Subcutaneous adipose tissue (tissue), 4 donors: ENCODE results near the gene PFN2. TPM values are rescaled to one million over a fixed set of nuclear protein-coding genes. Genes with fewer than 3 reads are reported as not detected.

Source experiments
- total RNA-seq, 4 donors: library from RNA; depleted of rRNA; stranded (reverse); fragments of >200 nt; gene quantifications; one replicate each; pipeline ENCODE4 v1.1.0, GENCODE V29; 2016
- TF ChIP-seq, protein P1 (sequence below): fragments of 450-650 bp; IDR thresholded peaks from one replicate; pipeline ENCODE4 v1.5.1; 2016; ENCODE audit warnings: low read depth, mild to moderate bottlenecking, control low read depth, antibody characterized with exemption, moderate library complexity

Gene PFN2
- total RNA-seq, 4 donors from 2014 or later = 23.7 to 40.8 (median 30.6) TPM

DNA sequence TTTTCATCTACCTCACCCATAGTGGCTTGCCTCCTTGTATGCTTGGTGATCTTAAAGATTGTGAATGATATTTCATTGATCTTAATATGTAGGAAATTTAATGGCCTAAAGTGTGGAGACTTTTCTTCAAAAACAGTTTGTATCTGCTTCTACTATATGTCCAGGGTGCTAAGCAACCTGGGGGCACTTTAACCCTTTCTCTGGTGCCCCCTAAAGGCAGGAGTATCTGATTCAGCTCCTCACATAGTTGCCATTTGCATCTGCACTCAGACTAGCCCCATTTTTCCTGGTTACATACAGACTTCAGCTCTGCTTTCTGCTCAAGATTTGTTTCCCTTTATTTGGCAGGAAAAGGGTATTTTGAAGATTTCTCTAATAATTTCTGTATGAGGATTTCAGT lies 5.2 kb upstream of the PFN2 start:
- TF ChIP-seq, protein P1, sequence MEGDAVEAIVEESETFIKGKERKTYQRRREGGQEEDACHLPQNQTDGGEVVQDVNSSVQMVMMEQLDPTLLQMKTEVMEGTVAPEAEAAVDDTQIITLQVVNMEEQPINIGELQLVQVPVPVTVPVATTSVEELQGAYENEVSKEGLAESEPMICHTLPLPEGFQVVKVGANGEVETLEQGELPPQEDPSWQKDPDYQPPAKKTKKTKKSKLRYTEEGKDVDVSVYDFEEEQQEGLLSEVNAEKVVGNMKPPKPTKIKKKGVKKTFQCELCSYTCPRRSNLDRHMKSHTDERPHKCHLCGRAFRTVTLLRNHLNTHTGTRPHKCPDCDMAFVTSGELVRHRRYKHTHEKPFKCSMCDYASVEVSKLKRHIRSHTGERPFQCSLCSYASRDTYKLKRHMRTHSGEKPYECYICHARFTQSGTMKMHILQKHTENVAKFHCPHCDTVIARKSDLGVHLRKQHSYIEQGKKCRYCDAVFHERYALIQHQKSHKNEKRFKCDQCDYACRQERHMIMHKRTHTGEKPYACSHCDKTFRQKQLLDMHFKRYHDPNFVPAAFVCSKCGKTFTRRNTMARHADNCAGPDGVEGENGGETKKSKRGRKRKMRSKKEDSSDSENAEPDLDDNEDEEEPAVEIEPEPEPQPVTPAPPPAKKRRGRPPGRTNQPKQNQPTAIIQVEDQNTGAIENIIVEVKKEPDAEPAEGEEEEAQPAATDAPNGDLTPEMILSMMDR = no peak

DNA sequence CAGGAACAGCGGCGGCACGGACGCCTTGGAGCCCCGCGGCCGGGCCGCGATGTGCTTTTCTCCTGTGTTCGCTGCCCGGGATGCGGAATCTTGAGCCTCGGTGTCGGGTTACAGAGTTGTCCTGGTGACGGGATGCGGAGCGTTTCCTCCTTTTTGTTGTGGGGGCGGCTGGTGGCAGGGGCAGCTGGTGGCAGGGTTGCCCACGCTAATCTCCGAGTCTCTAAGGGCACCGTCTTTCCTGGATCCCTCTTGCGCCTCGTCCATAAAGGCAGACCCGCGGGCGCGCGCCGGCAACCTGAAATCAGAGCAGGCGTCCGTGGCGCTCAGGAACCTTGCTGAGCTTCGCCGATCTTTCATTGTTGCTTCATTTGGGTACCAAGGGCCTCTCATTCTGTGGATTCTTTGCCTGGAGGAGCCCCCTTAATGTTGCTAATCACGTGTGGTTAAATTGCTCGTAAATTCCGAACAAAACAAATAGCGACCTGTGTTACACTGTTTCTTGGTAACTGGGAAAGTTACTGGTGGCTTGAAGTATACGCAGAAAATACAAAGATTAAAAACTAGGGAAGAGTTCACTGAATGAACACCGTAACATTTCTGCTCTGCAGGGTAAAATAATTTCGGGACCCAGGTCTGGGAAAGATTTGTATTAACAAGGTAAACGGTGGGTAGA lies 844 bp upstream of the PFN2 start:
- TF ChIP-seq, protein P1 = no peak

DNA sequence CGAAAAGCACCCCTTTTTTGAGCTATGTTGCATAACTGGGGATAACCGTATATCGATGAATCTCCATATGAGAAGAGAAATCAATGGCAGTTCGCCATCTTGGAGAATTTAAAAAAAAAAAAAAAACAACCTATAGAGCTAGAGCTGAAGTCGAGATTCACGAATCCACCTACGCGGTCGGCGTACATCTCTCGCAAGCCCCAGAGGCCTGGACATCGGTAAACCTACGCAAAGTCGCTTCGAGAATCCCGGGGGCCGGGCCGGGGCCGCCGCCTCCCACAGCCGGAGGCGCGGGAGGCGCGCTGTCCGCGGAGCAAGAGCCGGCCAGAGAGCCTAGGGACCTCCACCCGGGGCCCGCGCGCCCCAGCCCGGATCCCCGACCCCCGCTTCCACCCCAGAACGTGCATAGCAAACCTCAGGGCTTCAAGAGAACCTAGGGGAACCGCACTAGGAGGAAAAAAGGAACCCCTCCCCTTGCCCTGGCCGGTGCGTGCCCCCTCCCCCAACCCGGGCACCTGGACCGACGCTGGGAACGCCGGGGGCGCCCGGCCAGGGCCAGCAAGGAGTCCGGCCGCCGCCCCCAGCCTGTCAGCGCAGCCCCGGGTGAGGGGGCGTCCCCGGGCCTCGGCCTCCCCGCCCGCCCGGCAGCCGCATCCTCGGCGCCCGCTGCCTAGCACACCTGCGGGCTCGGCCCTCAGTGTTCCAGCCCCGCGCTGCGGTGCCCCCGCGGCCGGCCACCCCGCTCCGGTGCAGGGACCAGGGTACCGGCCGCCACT lies 567 bp downstream of the PFN2 start:
- TF ChIP-seq, protein P1 = no peak

DNA sequence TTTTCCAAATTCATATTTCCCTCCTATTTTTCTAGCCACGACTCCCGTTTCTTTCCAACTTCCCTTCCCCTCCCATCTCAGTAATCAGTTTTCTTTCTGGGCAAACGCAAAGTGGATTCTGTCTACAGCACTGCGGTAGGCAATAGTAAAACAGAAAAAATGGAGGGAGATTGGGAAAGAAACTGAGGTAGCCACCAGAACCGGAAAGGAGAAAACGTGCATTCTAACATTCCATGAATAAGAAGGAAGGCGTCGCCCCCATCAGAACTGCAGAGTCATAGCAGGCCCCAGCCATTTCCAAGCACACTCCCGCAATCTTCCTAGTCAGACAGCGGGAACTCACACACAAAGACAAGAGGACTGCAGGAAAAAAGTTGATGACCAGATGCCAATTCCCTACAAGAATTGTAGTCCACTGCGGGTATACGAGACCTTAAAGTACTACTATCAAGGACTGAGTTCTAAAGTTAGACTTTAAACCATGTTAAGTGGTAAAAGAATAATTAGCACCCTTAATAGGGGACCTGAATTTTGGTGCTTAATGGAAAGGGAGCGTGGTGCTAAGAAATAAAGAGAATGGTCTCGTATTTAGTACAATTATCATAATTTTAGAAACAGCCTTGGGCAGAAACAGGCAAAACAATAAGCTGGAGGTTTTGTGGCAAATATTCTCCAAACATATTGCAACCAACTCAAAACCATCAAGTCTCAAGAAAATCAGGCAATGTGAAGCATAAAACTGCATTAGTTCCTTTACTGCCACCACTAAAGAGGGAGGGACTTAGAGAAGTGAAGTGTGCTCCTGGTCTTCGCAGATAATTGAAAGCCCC lies 1.4 kb downstream of the PFN2 start:
- TF ChIP-seq, protein P1 = no peak

DNA sequence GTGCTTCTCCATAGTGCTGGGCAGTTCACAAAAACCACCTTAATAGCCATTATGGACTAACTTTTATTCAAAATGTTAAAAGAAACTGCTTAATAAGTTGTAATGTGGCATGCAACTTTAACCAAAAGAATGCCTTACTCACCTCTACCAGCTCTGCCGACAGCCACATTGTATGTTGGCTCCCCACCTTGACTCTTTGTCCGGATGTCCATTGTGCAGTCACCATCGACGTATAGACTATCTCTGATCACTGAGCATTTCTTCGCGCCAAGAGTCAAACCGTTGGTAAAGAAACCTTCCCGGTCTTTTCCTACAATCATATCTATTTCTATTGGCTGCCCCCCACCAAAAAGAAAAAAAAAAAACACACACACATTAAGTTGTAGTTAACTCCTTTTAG lies 2.5 kb downstream of the PFN2 start:
- TF ChIP-seq, protein P1 = no peak

DNA sequence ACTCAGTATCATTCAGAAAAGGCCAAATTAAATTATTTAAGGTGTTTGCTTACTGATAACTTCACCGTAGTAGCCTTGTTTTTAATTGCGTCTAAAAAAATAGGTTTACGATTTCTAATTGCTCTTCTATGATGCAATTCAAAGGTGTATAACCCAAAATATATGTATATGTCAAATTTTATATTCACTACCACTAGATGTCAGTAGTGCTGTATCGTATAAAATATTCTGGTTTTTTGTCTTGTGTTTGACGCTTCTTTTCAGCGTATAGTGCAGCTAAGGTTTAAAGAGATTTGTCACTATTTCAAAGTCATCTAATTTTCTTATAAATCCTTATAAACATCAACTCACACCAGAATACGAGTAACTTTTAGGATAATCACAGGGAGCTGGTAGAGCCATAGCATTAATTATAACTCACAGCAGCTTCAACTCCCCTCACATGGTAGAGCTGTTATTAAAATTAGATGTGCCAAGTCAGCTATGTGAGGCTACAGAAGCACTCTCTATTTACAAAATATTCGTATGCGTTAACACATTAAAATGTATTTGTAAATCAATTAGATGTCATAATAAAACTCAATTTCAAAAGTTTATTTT lies 3.5 kb downstream of the PFN2 start:
- TF ChIP-seq, protein P1 = no peak
